Tibial artery (tissue), 4 donors: ENCODE measurements around the gene CMSS1.

Experiments
- DNase-seq, 2 donors: peaks; one replicate each; pipeline ENCODE4 v3.0.0-alpha.2; 2019
- H3K27ac ChIP-seq, 2 donors: fragments of 200-600 bp; sonication (generic) in 1 of 2; 1 replicate in 1 of 2; 2 replicates in 1 of 2; pipeline ENCODE4 v1.5.1; 2018 to 2019; ENCODE audit warnings: mild to moderate bottlenecking in 1 of 2
- H3K27me3 ChIP-seq, 2 donors: fragments of 200-600 bp; sonication (generic) in 1 of 2; one replicate each; pipeline versions ENCODE4 v1.5.1 to v1.6.0; 2016 to 2019
- H3K36me3 ChIP-seq, 3 donors: fragments of 200-600 bp; sonication (generic) in 2 of 3; one replicate each; pipeline ENCODE4 v1.5.1; 2016 to 2019; ENCODE audit warnings: mild to moderate bottlenecking in 2 of 3
- H3K4me1 ChIP-seq, 4 donors: fragments of 200-600 bp; sonication (generic) in 2 of 4; 1 replicate in 3 of 4; 2 replicates in 1 of 4; pipeline ENCODE4 v1.5.1; 2016 to 2019
- H3K4me3 ChIP-seq, 2 donors: fragments of 200-600 bp; sonication (generic) in 1 of 2; 1 replicate in 1 of 2; 2 replicates in 1 of 2; pipeline ENCODE4 v1.5.1; 2018 to 2019; ENCODE audit warnings: mild to moderate bottlenecking in 2 of 2
- H3K9me3 ChIP-seq, 3 donors: fragments of 200-600 bp; sonication (generic) in 1 of 3; one replicate each; pipeline ENCODE4 v1.5.1; 2016 to 2019
- CTCF ChIP-seq, 2 experiments: fragments of 200-600 bp in 1 of 2; fragments of 450-650 bp in 1 of 2; IDR thresholded peaks; one replicate each; pipeline ENCODE4 v1.5.1; 2017 to 2019; ENCODE audit warnings: antibody characterized with exemption in 2 of 2, mild to moderate bottlenecking in 1 of 2, moderate library complexity in 1 of 2
- intact Hi-C: fragments of 100-400 bp; cut with DNase I; formaldehyde crosslinking; loops from one replicate; pipeline ENCODE4 v1.15.0; 2023; ENCODE audit warnings: low total_unique reads

CMSS1 gene

GRCh38 chr3:100033903-100034471 is 216.3 kb downstream of the CMSS1 start:
- Histone ChIP-seq H3K36me3 (no peaks in the 10 kb centered on the region), H3K4me1 (peaks cover 0 to 44% (median 5%) of the 10 kb centered on the region in 4 donors), H3K27me3 (no peaks in the 10 kb centered on the region), H3K27ac (no peak overlapping the region), H3K9me3 (no peaks in the 10 kb centered on the region), H3K4me3 (no peak overlapping the region)
- intact Hi-C loops = no loop called here
- no peak for TF ChIP-seq CTCF (IDR thresholded peaks at IDR 0.05)
- DNase-seq = no peak

GRCh38 chr3:100039075-100039474 is 221.4 kb downstream of the CMSS1 start:
- Histone ChIP-seq H3K9me3 (no peaks in the 10 kb centered on the region), H3K4me1 (peaks cover 0 to 49% (median 28%) of the 10 kb centered on the region in 4 donors), H3K4me3 (no peak overlapping the region), H3K27ac (peak overlapping the region in 1 of 2 donors; percentile 79), H3K36me3 (no peaks in the 10 kb centered on the region), H3K27me3 (no peaks in the 10 kb centered on the region)
- no peak for DNase-seq
- TF ChIP-seq CTCF (IDR thresholded peaks at IDR 0.05) = no peak
- intact Hi-C loops = no loop called here

DNA sequence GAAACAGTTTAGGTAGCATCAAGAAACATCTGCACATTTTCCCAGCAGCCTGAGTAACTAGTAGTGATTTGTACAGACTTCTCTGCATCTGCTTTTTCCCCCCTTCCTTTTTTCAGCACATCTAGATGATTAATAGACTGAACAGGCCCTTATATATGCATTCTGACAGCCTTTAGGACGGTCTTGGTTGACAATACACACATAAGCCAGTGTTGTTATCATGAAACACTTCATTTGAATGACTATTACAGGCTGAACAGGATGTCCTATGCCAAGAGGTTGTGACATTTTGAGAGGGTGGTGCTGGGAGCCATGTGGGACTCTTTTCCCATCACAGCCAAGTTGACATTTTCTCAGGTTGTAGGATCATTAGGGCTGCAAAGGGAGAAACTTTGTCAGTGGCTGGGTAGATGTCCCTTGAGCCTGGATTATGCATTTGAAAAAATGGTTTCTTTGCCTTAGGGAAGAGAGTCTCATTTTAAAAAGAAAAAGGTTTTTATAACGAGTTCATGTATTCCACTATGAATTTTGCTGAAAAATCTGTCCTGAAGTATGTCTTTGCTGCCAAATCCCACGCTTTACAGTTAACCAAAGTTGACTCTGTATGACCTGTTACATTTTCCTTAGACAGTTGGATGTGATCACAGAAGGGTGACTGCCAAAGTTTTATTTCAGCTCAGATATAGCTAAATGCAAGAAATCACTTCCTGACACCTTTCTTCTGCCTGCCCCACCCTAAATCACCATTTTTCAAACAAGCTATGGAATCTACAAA is 223.0 kb downstream of the CMSS1 start:
- intact Hi-C loops = no loop called here
- H3K9me3 ChIP-seq = no peaks in the 10 kb centered on the region
- DNase-seq = peak in 1 of 2 donors; percentile 43
- H3K27me3 ChIP-seq = no peaks in the 10 kb centered on the region
- no peaks in the 10 kb centered on the region for H3K36me3 ChIP-seq
- peaks cover 0 to 49% (median 29%) of the 10 kb centered on the region in 4 donors for H3K4me1 ChIP-seq
- no peak overlapping the region for H3K4me3 ChIP-seq
- H3K27ac ChIP-seq = peak overlapping the region; percentile 73 to 79
- TF ChIP-seq CTCF (IDR thresholded peaks at IDR 0.05) = no peak

DNA sequence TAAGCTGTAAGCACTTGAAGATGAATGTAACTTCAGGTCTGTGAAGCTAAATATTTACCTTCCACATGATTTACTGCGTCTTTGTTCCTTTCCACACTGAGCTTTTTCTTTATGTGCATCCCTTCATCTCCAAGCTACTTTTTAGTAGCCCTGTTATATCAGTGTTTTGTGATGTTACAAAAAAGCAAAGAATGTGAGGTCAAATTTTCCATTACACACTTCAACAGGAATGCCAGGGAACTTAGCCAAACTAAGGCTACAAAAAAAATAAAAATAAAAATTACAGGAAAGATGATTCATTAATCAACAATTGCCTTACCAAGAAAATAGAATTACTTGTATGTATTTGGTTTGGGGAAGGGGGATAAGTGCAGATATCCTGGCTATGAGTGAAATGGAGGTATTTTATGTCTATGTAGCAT is 223.7 kb downstream of the CMSS1 start:
- no peak for TF ChIP-seq CTCF (IDR thresholded peaks at IDR 0.05)
- no peak overlapping the region for H3K4me3 ChIP-seq
- H3K4me1 ChIP-seq = peaks cover 0 to 56% (median 31%) of the 10 kb centered on the region in 4 donors
- no peaks in the 10 kb centered on the region for H3K36me3 ChIP-seq
- DNase-seq = no peak
- H3K9me3 ChIP-seq = no peaks in the 10 kb centered on the region
- H3K27me3 ChIP-seq = no peaks in the 10 kb centered on the region
- H3K27ac ChIP-seq = peak overlapping the region; percentile 73 to 79
- intact Hi-C loops = no loop called here

DNA sequence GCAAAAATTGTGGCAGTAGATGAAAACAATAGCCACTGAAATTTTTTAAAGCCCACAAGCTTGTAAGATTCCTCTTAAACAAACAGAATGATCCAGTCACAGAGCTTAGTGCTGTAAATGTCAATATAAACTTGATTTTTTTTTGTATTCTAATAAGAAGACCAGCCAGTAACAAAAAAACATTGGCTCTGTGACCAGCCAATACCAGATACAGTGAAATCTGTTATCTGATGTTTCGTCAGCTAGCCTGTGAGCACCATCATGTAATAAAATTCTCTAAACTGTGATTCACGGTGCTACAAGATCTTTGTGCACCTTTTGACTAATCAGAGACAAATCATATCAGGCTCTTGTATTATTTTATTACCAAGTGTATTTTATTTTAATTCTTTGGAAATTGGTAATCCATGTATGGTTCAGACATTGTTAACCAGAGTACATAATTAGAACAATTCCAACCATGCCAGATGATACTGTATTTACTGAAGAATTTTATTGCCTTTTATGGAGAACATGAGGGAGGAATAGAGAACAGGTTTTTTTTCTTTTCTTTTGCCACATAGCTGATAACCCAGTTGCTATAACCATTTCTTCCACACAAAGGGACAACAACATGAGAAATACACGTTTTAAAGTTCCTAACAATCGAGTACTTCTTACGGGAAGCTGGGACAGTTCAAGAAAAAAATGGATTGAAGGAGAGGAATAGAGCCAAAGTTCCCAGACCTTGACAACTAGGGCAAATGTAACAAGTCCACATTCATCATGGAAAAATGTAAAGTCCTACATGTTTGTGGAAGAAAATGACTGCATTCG is 224.7 kb downstream of the CMSS1 start:
- H3K9me3 ChIP-seq = no peaks in the 10 kb centered on the region
- H3K27me3 ChIP-seq = no peaks in the 10 kb centered on the region
- H3K4me3 ChIP-seq = no peak overlapping the region
- H3K36me3 ChIP-seq = no peaks in the 10 kb centered on the region
- DNase-seq = no peak
- H3K27ac ChIP-seq = peak overlapping the region; percentile 73 to 79
- TF ChIP-seq CTCF (IDR thresholded peaks at IDR 0.05) = no peak
- intact Hi-C loops = no loop called here
- peaks cover 0 to 66% (median 41%) of the 10 kb centered on the region in 4 donors for H3K4me1 ChIP-seq
